H1 (cell line): Measurements from ENCODE around the gene IBSP. TPM values are rescaled to one million over a fixed set of nuclear protein-coding genes. Genes with fewer than 3 reads are reported as not detected.
A peak's percentile ranks its signal among the peaks of the same experiment; 100 is the strongest.

ENCODE experiments used
- ASH2L ChIP-seq: fragments of 200-600, 300-600 bp; sonication (generic); IDR thresholded peaks from one replicate; pipeline ENCODE4 v1.7.1; 2017; ENCODE audit warnings: low read length
- RXRA ChIP-seq: IDR thresholded peaks from 2 replicates; pipeline ENCODE4 v1.6.1; 2011; ENCODE audit warnings: low read depth, mild to moderate bottlenecking, low read length, moderate library complexity; ENCODE audit not compliant: insufficient read depth
- polyA plus RNA-seq, 7 experiments: library from polyadenylated mRNA; depleted of rRNA in 3 of 7; stranded (reverse) in 5 of 7; unstranded in 2 of 7; fragments of >200 nt in 5 of 7; fragments of 200-250 nt in 2 of 7; gene quantifications; 1 replicate in 5 of 7; 2 replicates in 1 of 7; 4 replicates in 1 of 7; pipeline versions ENCODE4 v1.2.1 to v1.2.3, GENCODE V29; 2011 to 2013; ENCODE audit warnings: missing spikeins in 2 of 7, mixed read lengths in 2 of 7
- total RNA-seq: library from RNA; stranded (reverse); fragmentation: NEBNext Ultra II Directional; extraction: Animal tissue kit (Norgen Biotek cat#: 25700); gene quantifications from 2 replicates; pipeline ENCODE4 v1.2.1, GENCODE V29; 2021

The IBSP gene
- total and polyA plus RNA-seq, 2 of the 8 experiments (the other 6 are each of a cell fraction or from before 2014, with no cell fraction given), result not detected

GRCh38 chr4:87848622-87849351 lies 49.4 kb downstream of the IBSP start (continued):
- TF ChIP-seq RXRA, result no peak
- peak; percentile 41 for TF ChIP-seq ASH2L
